PC-3 (cell line): ENCODE results near the gene GRIP2. TPM values are rescaled to one million over a fixed set of nuclear protein-coding genes. Genes with fewer than 3 reads are reported as not detected.

Experiments
- ATAC-seq: fragments of 200-7000 bp; cut with Tn5 transposase; 2 replicates; pipeline ENCODE4 v1.9.1; 2020; ENCODE audit warnings: mild to moderate bottlenecking, moderate library complexity
- BruUV-seq: library from RNA; stranded (reverse); fragments of 400-500 nt; replicated peaks from 2 replicates; lab custom pipeline; 2021; lab: Mats Ljungman, UMichigan
- CTCF ChIA-PET: fragments of 300-600 bp; sonication (Branson Sonifier 250); formaldehyde crosslinking; loops from one replicate; lab custom pipeline; 2022; ENCODE audit warnings: antibody characterized with exemption; lab: Charles Lee
- POLR2A ChIA-PET: fragments of 300-600 bp; sonication (Branson Sonifier 250); formaldehyde crosslinking; loops from one replicate; lab custom pipeline; 2022; ENCODE audit warnings: antibody characterized with exemption; ENCODE audit not compliant: unreplicated experiment; lab: Charles Lee
- DNase-seq: peaks from one replicate; pipeline ENCODE4 v3.0.0-alpha.2; 2015
- H2AFZ ChIP-seq: fragments of 300-600 bp; sonication (generic); 2 replicates; pipeline ENCODE4 v1.6.0; 2016; ENCODE audit warnings: antibody characterized with exemption, low read length
- H3F3A ChIP-seq: fragments of 300-600 bp; sonication (generic); one replicate; pipeline ENCODE4 v1.6.0; 2017; ENCODE audit warnings: antibody characterized with exemption, low read length, control low read depth, mild to moderate bottlenecking; ENCODE audit not compliant: unreplicated experiment
- H3K27ac ChIP-seq: fragments of 300-600 bp; sonication (generic); 2 replicates; pipeline ENCODE4 v1.5.1; 2016; ENCODE audit warnings: mild to moderate bottlenecking, low read length
- H3K27me3 ChIP-seq: fragments of 300-600 bp; sonication (generic); 2 replicates; pipeline ENCODE4 v1.6.1; 2016; ENCODE audit warnings: low read length, mixed read lengths
- H3K36me3 ChIP-seq: fragments of 300-600 bp; sonication (generic); 2 replicates; pipeline ENCODE4 v1.6.1; 2016; ENCODE audit warnings: low read depth, mixed run types, low read length, mixed read lengths
- H3K4me1 ChIP-seq: fragments of 300-600 bp; sonication (generic); 2 replicates; pipeline ENCODE4 v1.5.1; 2016; ENCODE audit warnings: low read length; ENCODE audit not compliant: insufficient read depth
- H3K4me2 ChIP-seq: fragments of 300-600 bp; sonication (generic); 2 replicates; pipeline ENCODE4 v1.6.0; 2016; ENCODE audit warnings: low read length
- H3K4me3 ChIP-seq: fragments of 300-600 bp; sonication (generic); 2 replicates; pipeline ENCODE4 v1.5.1; 2016; ENCODE audit warnings: mild to moderate bottlenecking, low read length, mixed read lengths
- H3K79me2 ChIP-seq: fragments of 300-600 bp; sonication (generic); 2 replicates; pipeline ENCODE4 v1.6.1; 2017; ENCODE audit warnings: low read length, mixed read lengths
- H3K9ac ChIP-seq: fragments of 300-600 bp; sonication (generic); 2 replicates; pipeline ENCODE4 v1.6.0; 2016; ENCODE audit warnings: mild to moderate bottlenecking, low read length
- H3K9me2 ChIP-seq: fragments of 300-600 bp; sonication (generic); replicated peaks from 2 replicates; pipeline ENCODE4 v1.6.1; 2016; ENCODE audit warnings: mixed run types, low read length, mixed read lengths
- H3K9me3 ChIP-seq: fragments of 300-600 bp; sonication (generic); 2 replicates; pipeline ENCODE4 v1.6.1; 2016; ENCODE audit warnings: low read length, mixed read lengths
- H4K20me1 ChIP-seq: fragments of 300-600 bp; sonication (generic); 2 replicates; pipeline ENCODE4 v1.6.1; 2016; ENCODE audit warnings: low read length, mixed read lengths
- CTCF ChIP-seq: fragments of 300-600 bp; sonication (generic); conservative IDR thresholded peaks from 2 replicates; pipeline ENCODE4 v1.5.1; 2017; ENCODE audit warnings: antibody characterized with exemption, low read depth, mild to moderate bottlenecking, low read length
- EZH2 ChIP-seq: fragments of 300-600 bp; sonication (generic); IDR thresholded peaks from one replicate; pipeline ENCODE4 v1.6.1; 2017; ENCODE audit warnings: antibody characterized with exemption, mild to moderate bottlenecking, low read length; ENCODE audit not compliant: unreplicated experiment
- EZH2phosphoT487 ChIP-seq: fragments of 300-600 bp; sonication (generic); IDR thresholded peaks from 2 replicates; pipeline ENCODE4 v1.6.1; 2018; ENCODE audit warnings: mild to moderate bottlenecking, antibody characterized with exemption, low read length, borderline replicate concordance
- intact Hi-C: fragments of 100-400 bp; cut with micrococcal nuclease; formaldehyde crosslinking; loops from 2 replicates; pipeline ENCODE4 v1.9.0; 2023
- total RNA-seq: library from RNA; depleted of rRNA; stranded (reverse); fragments of >200 nt; gene quantifications from 2 replicates; pipeline ENCODE4 v1.2.3, GENCODE V29; 2014

The GRIP2 gene
- total RNA-seq, 1 experiment from 2014 or later, result 0.36 TPM

GRCh38 chr3:14503706-14504065 lies 36.5 kb downstream of the GRIP2 start:
- no peaks in the 10 kb centered on the region for H4K20me1 ChIP-seq
- CTCF ChIA-PET, result no interaction called here

DNA sequence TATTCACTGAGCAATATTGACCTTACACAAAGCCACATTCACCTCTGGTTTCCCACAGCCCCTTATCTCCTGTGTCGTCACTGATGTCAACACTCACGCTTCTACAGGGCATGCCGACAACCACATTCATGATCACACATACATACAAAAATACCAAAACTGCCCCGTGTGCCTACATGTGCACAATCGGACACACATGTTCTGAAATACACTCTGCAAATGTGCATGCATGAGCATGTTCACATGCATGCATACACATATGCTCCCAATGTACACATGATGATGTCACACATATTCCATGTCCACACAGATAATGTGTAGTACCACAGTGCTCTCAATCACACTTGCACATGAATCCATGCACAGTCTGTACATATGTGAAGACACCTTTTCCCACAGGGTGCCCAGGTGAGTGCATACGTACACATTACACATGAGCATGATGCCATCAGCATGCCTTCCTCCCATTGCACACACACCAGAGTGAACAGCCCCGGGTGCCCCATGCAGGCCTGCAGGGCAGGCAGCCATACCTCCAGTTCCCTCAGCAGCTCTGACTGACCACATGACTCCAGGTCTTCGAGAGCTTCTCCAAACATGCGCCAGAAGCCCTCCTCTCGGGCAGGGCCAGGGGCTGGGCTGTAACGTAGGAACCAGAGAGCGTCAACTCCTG lies 37.0 kb downstream of the GRIP2 start:
- no peaks in the 10 kb centered on the region for H3F3A ChIP-seq
- H3K4me1 ChIP-seq, result no peaks in the 10 kb centered on the region
- H3K36me3 ChIP-seq, result no peaks in the 10 kb centered on the region
- H2AFZ ChIP-seq, result no peak overlapping the region
- H3K79me2 ChIP-seq, result no peaks in the 10 kb centered on the region
- intact Hi-C loops, result loop anchor here (10.0 kb wide), 1 partner anchor 152 kb away; the partner anchor contains the start of gene CCDC174
- BruUV-seq, result no TSS peak
- no peak overlapping the region for H3K4me2 ChIP-seq
- no peaks in the 10 kb centered on the region for H3K9me3 ChIP-seq
- ChIA-PET CTCF (no interaction called here), POLR2A (no interaction called here)
- H3K4me3 ChIP-seq, result no peak overlapping the region
- no peaks in the 10 kb centered on the region for H3K9me2 ChIP-seq
- no peaks in the 10 kb centered on the region; the same call in 1 of the 2 replicates for H3K27me3 ChIP-seq
- no peak overlapping the region for H3K27ac ChIP-seq
- TF ChIP-seq EZH2phosphoT487 (no peak), EZH2 (no peak), CTCF (no peak)
- no peak overlapping the region for H3K9ac ChIP-seq
- H4K20me1 ChIP-seq, result no peaks in the 10 kb centered on the region
- no peak for ATAC-seq
- DNase-seq, result no peak

More at GRCh38 chr3:14503706-14504065, 36.5 kb downstream of the GRIP2 start:
- H3K27ac ChIP-seq, result no peak overlapping the region
- DNase-seq, result no peak
- ATAC-seq, result no peak
- H3K79me2 ChIP-seq, result no peaks in the 10 kb centered on the region
- H3K27me3 ChIP-seq, result no peaks in the 10 kb centered on the region; the same call in 1 of the 2 replicates
- intact Hi-C loops, result loop anchor here (10.0 kb wide), 1 partner anchor 151 kb away; the partner anchor contains the start of gene CCDC174
- no TSS peak for BruUV-seq
- H3K4me3 ChIP-seq, result no peak overlapping the region
- TF ChIP-seq EZH2phosphoT487 (no peak), EZH2 (no peak), CTCF (no peak)
- H3K9me2 ChIP-seq, result no peaks in the 10 kb centered on the region
- no peak overlapping the region for H3K4me2 ChIP-seq
- no peaks in the 10 kb centered on the region for H3K9me3 ChIP-seq
- no peak overlapping the region for H2AFZ ChIP-seq
- H3K36me3 ChIP-seq, result no peaks in the 10 kb centered on the region
- POLR2A ChIA-PET, result no interaction called here
- H3K4me1 ChIP-seq, result no peaks in the 10 kb centered on the region
- no peaks in the 10 kb centered on the region for H3F3A ChIP-seq
- no peak overlapping the region for H3K9ac ChIP-seq

- ChIA-PET POLR2A (no interaction called here), CTCF (no interaction called here)
- Histone ChIP-seq H3K27me3 (no peaks in the 10 kb centered on the region; the same call in 1 of the 2 replicates), H3K4me2 (no peak overlapping the region), H4K20me1 (no peaks in the 10 kb centered on the region), H3K4me3 (no peak overlapping the region), H2AFZ (no peak overlapping the region), H3K4me1 (no peaks in the 10 kb centered on the region), H3F3A (no peaks in the 10 kb centered on the region), H3K9me2 (no peaks in the 10 kb centered on the region), H3K9me3 (no peaks in the 10 kb centered on the region), H3K79me2 (no peaks in the 10 kb centered on the region), H3K36me3 (no peaks in the 10 kb centered on the region), H3K9ac (no peak overlapping the region), H3K27ac (no peak overlapping the region)
- TF ChIP-seq EZH2phosphoT487, result no peak
- no TSS peak for BruUV-seq
- intact Hi-C loops, result loop anchor here (10.0 kb wide), 1 partner anchor 152 kb away; the partner anchor contains the start of gene CCDC174
- no peak for DNase-seq
- ATAC-seq, result no peak
These were observed 37.7 kb downstream of the GRIP2 start for GRCh38 chr3:14502472-14502871.
